Measurements from ENCODE around the gene PRR5L.

Gene PRR5L

GRCh38 chr11:36402568-36403170, 106.6 kb downstream of the PRR5L start:
- DNase-seq (ENCODE audit: low read depth): no peak

- DNase-seq (ENCODE audit: low read depth): no peak
Measured at GRCh38 chr11:36403661-36404060, 107.6 kb downstream of the PRR5L start.

- DNase-seq (ENCODE audit: low read depth): no peak
Measured at GRCh38 chr11:36404831-36405230, 108.7 kb downstream of the PRR5L start.

- no peak for DNase-seq (ENCODE audit: low read depth)
Measured at GRCh38 chr11:36405585-36406367, 109.7 kb downstream of the PRR5L start.

- no peak for DNase-seq (ENCODE audit: low read depth)
Measured at GRCh38 chr11:36407356-36407755, 111.3 kb downstream of the PRR5L start.

GRCh38 chr11:36408498-36409136, 112.5 kb downstream of the PRR5L start:
- DNase-seq (ENCODE audit: low read depth): no peak

GRCh38 chr11:36409152-36409816, 113.2 kb downstream of the PRR5L start:
- peak; percentile 23 for DNase-seq (ENCODE audit: low read depth)

GRCh38 chr11:36411202-36411640, 115.1 kb downstream of the PRR5L start:
- no peak for DNase-seq (ENCODE audit: low read depth)

GRCh38 chr11:36412781-36413383, 116.8 kb downstream of the PRR5L start:
- DNase-seq (ENCODE audit: low read depth): no peak

- no peak for DNase-seq (ENCODE audit: low read depth)
Measured at GRCh38 chr11:36417154-36417553, 121.1 kb downstream of the PRR5L start.

GRCh38 chr11:36419791-36420424, 123.8 kb downstream of the PRR5L start:
- DNase-seq (ENCODE audit: low read depth): no peak

GRCh38 chr11:36421546-36422155, 125.6 kb downstream of the PRR5L start:
- DNase-seq (ENCODE audit: low read depth): no peak

GRCh38 chr11:36425561-36426081, 129.5 kb downstream of the PRR5L start:
- DNase-seq (ENCODE audit: low read depth): no peak

- no peak for DNase-seq (ENCODE audit: low read depth)
Measured at GRCh38 chr11:36426226-36426848, 130.2 kb downstream of the PRR5L start.

- no peak for DNase-seq (ENCODE audit: low read depth)
Measured at GRCh38 chr11:36427079-36427478, 131.0 kb downstream of the PRR5L start.

GRCh38 chr11:36427876-36428275, 131.8 kb downstream of the PRR5L start:
- DNase-seq (ENCODE audit: low read depth): no peak

GRCh38 chr11:36431429-36432092, 135.5 kb downstream of the PRR5L start:
- DNase-seq (ENCODE audit: low read depth): peak; percentile 46

GRCh38 chr11:36432093-36432469, 136.0 kb downstream of the PRR5L start:
- DNase-seq (ENCODE audit: low read depth): no peak

GRCh38 chr11:36432738-36433137, 136.7 kb downstream of the PRR5L start:
- DNase-seq (ENCODE audit: low read depth): no peak

- no peak for DNase-seq (ENCODE audit: low read depth)
Measured at GRCh38 chr11:36436064-36436463, 140.0 kb downstream of the PRR5L start.

All from T-helper 22 cell (primary cell).